ENCODE results near the gene CMTM8.

Gene CMTM8

DNA sequence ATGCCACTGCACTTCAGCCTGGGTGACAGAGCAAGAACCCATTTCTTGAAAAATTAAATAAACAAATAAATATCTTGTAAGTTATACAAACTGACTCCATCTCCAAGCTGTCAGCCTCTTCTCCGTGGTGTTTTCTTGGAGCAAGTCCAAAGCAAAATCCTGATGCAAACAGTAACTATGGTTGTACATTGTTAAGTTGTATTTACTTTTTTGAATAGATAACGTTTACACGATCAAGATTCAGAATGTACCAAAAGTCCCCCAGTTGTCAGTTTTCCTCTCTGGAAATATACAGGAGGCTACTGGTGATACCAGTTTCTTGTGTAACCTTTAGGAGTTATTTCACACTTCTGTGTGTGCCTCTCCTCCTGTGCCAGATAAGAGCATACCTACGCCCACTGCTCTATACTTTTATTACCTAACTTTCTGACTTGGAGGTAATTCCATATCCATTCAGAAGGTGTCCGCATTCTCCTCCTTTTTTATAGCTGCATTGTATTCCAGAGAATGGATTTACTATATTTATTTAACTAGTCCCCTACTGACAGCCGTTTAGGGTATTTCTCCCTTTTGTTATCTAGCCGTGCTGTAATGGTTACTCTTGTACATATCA, 167.3 kb downstream of the CMTM8 start:
- in situ Hi-C loops (cut with MboI; ENCODE audit: low sequenced_read_pairs) = no loop called here

DNA sequence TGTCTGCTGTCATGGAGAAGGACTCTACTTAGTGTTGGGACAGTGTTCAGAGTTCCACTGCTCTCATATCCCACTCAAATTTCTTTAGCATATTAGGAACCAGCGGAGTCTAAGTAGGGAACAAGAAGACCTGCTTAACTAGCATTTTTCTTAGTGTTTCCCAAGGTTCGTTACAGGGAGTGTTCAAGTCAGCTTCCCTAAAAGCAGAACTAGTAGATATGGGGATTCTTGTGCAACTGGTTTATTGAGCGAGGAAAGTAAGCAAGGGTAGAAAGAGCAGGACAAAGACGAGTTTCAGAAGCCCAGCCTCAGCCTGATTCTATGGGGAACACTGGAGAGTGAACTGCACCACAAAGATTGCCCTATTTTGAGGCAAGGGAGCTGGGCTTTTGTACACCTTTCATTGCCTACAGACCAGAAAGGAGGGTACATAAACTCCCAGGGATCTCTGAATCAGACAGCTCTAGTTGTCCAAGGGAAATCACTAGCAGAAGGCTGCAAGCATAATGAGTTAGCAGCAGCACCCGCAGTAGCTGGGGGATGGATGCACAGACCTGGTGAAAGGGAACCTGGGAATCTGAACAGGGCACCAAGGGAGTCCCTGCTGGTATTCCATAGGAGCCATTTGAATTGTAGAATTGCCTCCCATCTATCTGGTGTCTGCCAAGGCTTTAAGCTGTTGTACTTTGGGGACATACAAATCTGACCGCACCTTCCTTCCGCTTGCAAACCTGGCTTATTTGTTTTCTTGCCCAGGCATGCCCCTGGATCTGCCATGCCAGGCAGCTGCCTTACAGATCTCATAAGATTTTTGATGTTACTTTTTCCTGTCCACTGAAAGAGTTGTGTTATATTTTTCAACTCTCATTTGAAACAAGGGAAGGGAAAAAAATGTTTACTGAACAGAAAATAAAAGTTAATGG, 168.3 kb downstream of the CMTM8 start:
- in situ Hi-C loops (cut with MboI; ENCODE audit: low sequenced_read_pairs) = no loop called here

DNA sequence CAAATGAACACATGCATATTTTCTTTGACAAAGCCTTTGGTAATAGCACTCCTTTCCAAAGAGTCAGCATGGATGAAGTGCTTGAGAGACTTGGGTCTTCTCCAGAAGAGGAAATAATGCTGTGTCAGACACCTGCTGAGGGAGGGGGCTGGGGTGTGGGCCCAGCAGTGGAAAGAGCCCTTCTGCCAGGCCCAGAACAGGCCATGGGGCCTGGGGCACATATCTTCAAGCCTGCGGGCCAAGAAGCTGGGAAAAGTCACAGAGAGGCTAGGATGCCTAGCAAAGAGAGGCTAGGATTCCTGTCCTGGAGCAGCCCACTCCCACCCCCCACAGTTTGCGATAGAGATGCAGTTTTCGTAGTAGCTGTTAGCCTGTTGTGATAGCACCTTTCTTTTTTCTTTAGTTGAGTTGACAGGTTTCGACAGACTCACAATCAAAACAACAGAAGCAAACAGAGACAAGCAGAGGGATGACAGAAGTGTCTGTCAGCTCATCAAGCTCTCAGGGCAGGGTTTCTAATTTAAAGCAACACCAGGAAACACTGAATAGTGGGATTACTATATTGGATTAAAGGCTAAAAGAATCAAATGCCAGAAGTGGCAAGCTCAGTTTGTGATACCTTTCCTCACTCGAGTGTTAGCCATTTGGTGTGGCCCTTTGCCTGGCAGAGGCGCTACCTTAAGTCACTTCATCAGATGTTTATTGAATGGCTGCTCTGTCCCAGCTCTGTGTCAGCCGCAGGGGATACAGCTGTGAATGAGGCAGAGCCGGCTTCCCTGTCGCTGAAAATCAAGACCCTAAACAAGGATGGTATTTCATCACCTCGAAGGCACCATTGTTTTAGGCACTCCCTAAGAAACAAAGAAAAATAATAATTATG, 172.1 kb downstream of the CMTM8 start:
- in situ Hi-C loops (cut with MboI; ENCODE audit: low sequenced_read_pairs) = no loop called here

DNA sequence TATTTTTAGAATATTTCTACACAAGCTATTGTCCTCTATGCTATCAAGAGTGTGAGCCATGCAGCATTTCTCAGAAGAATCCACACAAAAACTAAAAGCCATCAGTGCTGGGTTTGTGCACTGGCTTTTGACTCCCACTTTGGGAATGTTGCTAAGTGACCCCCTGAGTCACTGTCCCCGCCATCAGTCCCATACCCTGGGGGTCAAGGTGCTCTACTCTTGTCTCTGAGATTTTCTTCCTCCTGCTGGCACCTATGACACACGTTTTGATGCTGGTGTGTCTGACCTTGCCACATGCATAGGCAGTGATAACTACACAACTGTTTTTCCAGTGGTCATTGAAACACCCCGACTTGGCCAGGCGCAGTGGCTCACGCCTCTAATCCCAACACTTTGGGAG, 173.0 kb downstream of the CMTM8 start:
- in situ Hi-C loops (cut with MboI; ENCODE audit: low sequenced_read_pairs) = no loop called here

DNA sequence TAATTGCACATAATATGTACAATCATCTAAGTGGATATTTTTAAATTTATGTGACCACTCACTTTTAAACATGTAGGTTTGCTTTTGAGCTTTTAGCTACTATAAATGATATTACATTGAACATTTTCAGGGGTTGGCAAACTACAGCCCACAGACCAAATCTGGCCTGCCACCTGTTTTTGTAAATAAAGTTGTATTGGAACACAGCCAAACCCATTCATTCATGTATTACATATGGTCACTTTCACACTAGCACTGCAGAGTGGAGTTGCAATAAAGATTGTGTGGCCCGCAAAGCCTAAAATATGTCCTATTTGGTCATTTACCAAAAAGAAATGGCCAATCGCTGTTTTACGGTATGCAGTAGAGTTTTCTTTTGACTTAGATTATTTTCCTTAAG, 174.4 kb downstream of the CMTM8 start:
- in situ Hi-C loops (cut with MboI; ENCODE audit: low sequenced_read_pairs) = no loop called here

DNA sequence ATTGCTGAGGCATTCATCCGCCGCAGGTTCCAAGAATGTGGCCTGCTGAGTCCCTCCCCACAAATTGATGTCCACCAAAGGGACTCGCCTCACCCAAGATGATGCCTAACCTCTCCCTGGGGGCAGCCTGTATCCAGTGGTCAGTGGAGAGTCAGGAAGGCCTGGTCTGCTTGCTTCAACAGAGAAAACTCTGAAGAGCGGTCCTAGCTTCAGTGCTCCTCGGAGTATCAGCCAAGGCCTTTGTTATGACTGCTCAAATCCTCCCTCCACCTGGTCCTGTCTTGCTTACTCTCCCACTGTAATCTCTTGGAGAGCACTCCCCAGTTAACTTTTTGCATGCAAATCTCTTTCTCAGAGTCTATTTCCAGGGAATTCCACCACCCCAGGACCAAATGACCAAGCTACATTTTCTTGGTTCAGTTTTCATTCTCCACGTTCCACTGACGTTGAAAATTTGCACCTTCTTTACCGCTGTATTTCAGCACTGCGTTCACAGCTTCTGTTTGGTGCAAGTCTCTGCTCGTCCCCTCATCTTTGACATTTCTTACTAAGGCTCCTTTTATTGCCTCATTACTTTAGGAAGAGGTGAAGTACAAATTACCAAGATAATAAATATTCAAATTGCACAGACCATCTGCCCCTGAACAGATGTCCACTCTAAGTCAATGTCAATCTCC, 175.5 kb downstream of the CMTM8 start:
- in situ Hi-C loops (cut with MboI; ENCODE audit: low sequenced_read_pairs) = no loop called here

DNA sequence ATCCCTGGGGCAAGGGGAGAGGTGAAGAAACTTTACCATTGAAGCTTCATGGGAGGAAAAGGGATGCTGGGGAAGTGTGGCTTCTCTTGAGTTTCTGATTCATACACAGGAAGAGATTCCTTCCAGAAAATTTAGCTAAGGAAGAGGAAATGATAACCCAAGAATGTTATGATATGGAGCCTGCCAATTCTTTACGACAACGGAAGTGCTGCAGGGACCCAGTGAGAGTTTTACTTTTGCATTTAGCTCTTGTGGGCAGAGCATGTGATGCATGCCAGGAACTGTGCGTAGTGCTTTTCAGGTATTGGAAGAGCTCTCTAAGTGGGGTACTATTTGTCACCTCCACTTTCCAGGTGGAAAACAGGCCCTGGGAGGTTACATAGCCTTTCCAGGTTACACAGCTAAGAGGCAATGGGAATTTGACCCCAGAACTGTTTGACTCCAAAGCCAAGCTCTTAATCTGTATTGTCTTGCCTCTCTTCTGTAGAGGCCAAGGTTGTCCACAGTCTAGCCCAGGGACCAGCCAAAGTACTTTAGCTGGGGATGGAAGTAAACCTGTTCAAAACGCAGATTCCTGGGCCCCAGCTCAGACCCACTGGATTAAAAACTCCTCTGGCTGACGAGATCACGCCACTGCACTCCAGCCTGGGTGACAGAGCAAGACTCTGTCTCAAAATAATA, 176.2 kb downstream of the CMTM8 start:
- in situ Hi-C loops (cut with MboI; ENCODE audit: low sequenced_read_pairs) = no loop called here

DNA sequence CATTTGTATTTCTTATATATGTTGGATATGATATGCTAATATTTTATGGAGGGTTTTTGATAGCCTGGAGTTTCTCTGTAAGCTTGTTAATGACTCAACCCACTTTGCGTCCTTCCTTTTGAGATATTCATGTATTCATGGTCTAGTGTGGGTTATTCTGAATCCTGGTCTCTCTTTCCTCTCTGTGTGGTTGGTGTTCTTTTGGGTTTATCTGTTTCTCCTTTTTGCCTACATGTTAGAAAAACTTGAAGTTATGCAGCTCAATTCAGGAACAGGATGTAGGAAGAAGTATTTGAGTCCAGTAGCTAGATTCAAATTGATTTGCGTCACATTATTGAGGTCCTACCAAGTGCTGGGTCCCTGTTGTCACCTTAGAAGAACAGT, 181.3 kb downstream of the CMTM8 start:
- in situ Hi-C loops (cut with MboI; ENCODE audit: low sequenced_read_pairs) = no loop called here
